HG02798 (cell line): ENCODE results near the gene CCL4L2.
"Not testable (repeated sequence)": the region's sequence is repeated elsewhere in the genome, so short reads cannot be mapped to it uniquely, and the experiment has no call there.

Source experiments
- ATAC-seq: cut with Tn5 transposase; IDR thresholded peaks from one replicate; pipeline ENCODE4 v1.9.1; 2021; ENCODE audit warnings: mild to moderate bottlenecking; ENCODE audit not compliant: unreplicated experiment, poor library complexity

CCL4L2 gene

GRCh38 chr17:36194832-36195433 is 15.9 kb upstream of the CCL4L2 start:
- not testable (repeated sequence) for ATAC-seq

GRCh38 chr17:36195434-36196130 is 15.3 kb upstream of the CCL4L2 start:
- ATAC-seq: no peak

GRCh38 chr17:36196131-36196486 is 14.8 kb upstream of the CCL4L2 start:
- no peak for ATAC-seq

- ATAC-seq: peak; percentile 9
These were observed 13.5 kb upstream of the CCL4L2 start for GRCh38 chr17:36197387-36197703.

GRCh38 chr17:36198831-36199465 is 11.9 kb upstream of the CCL4L2 start:
- ATAC-seq: peak; percentile 37

- ATAC-seq: not testable (repeated sequence)
These were observed 9.8 kb upstream of the CCL4L2 start for GRCh38 chr17:36201102-36201501.

- peak; percentile 17 for ATAC-seq
These were observed 9.4 kb upstream of the CCL4L2 start for GRCh38 chr17:36201506-36201905.

- ATAC-seq: no peak
These were observed 7.5 kb upstream of the CCL4L2 start for GRCh38 chr17:36203335-36203734.

GRCh38 chr17:36204724-36205500 is 6.0 kb upstream of the CCL4L2 start:
- no peak for ATAC-seq

GRCh38 chr17:36205637-36206485 is 5.0 kb upstream of the CCL4L2 start:
- ATAC-seq: peak; percentile 19

- ATAC-seq: not testable (repeated sequence)
These were observed 4.4 kb upstream of the CCL4L2 start for GRCh38 chr17:36206486-36206821.

- ATAC-seq: not testable (repeated sequence)
These were observed 3.5 kb upstream of the CCL4L2 start for GRCh38 chr17:36207383-36207782.

GRCh38 chr17:36209575-36209974 is 1.3 kb upstream of the CCL4L2 start:
- ATAC-seq: no peak

GRCh38 chr17:36211484-36212271 is 815 bp downstream of the CCL4L2 start:
- not testable (repeated sequence) for ATAC-seq

- no peak for ATAC-seq
These were observed 1.4 kb downstream of the CCL4L2 start for GRCh38 chr17:36212272-36212605.

GRCh38 chr17:36212966-36213365 is 2.1 kb downstream of the CCL4L2 start:
- no peak for ATAC-seq

- ATAC-seq: no peak
These were observed 2.8 kb downstream of the CCL4L2 start for GRCh38 chr17:36213695-36214094.

GRCh38 chr17:36214918-36215317 is 4.1 kb downstream of the CCL4L2 start:
- ATAC-seq: no peak

- ATAC-seq: not testable (repeated sequence)
These were observed 4.8 kb downstream of the CCL4L2 start for GRCh38 chr17:36215406-36216308.
